Neuron (in vitro differentiated cells): Measurements from ENCODE around the gene RASGRF1.

ENCODE experiments used
- H2AFZ ChIP-seq: one replicate; pipeline ENCODE4 v1.6.1; 2013; ENCODE audit warnings: low read depth, mild to moderate bottlenecking, inconsistent platforms, low read length, moderate library complexity
- H3K27me3 ChIP-seq: one replicate; pipeline ENCODE4 v1.6.1; 2013; ENCODE audit warnings: low read length; ENCODE audit not compliant: insufficient read depth
- H3K36me3 ChIP-seq: one replicate; pipeline ENCODE4 v1.6.1; 2013; ENCODE audit warnings: low read length; ENCODE audit not compliant: insufficient read depth
- H3K4me1 ChIP-seq: one replicate; pipeline ENCODE4 v1.6.1; 2013; ENCODE audit warnings: low read length; ENCODE audit not compliant: insufficient read depth
- H3K4me3 ChIP-seq: 2 replicates; pipeline ENCODE4 v1.5.1; 2013; ENCODE audit warnings: mild to moderate bottlenecking, low read length, moderate library complexity
- H3K9me3 ChIP-seq: one replicate; pipeline ENCODE4 v1.6.1; 2013; ENCODE audit warnings: low read length

The RASGRF1 gene

GRCh38 chr15:78976691-78977090, 113.9 kb downstream of the RASGRF1 start:
- Histone ChIP-seq H3K36me3 (no peaks in the 10 kb centered on the region), H3K9me3 (no peaks in the 10 kb centered on the region)

DNA sequence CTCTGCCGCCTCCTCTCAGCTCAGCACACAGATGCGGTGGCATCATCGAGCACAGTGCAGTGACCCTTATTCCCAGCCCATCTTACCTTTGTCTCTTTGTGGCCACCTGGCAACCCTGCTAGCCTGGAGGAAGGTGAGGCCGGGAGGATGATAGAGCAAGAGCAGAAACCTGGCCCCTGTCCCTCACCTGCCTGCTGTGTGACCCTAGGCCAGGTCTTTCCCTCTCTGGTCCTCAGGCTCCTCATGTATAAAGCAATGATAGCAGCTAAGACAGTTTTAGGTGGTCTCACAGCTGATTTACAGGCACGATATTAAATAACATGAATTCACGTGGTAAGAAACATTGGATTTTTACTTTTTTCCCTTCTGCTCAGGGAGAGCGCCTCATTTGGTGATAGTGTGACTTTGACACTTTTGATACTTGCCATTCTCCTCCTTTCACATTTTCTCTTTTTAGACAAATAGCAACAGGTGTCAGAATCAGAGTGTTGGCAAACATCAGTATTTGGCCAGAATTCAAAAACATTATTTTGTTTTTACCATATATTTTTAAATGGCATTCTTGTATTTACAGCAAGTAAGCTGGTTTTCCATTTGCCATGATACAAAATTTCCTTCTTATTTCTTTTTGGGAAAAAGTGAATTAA, 116.2 kb downstream of the RASGRF1 start:
- Histone ChIP-seq H3K4me3 (no peak overlapping the region), H2AFZ (no peak overlapping the region), H3K4me1 (peaks cover 3% of the 10 kb centered on the region)

More at GRCh38 chr15:78976691-78977090, 113.9 kb downstream of the RASGRF1 start:
- no peaks in the 10 kb centered on the region for H3K27me3 ChIP-seq
- peaks cover 3% of the 10 kb centered on the region for H3K4me1 ChIP-seq
- no peak overlapping the region for H2AFZ ChIP-seq
- no peak overlapping the region for H3K4me3 ChIP-seq

GRCh38 chr15:78969687-78970349, 120.8 kb downstream of the RASGRF1 start:
- no peaks in the 10 kb centered on the region for H3K9me3 ChIP-seq
- H3K4me1 ChIP-seq, result no peaks in the 10 kb centered on the region
- H3K4me3 ChIP-seq, result no peak overlapping the region
- peaks cover 3% of the 10 kb centered on the region for H3K27me3 ChIP-seq
- no peak overlapping the region for H2AFZ ChIP-seq
- no peaks in the 10 kb centered on the region for H3K36me3 ChIP-seq

More for the DNA sequence above, 116.2 kb downstream of the RASGRF1 start:
- Histone ChIP-seq H3K9me3 (no peaks in the 10 kb centered on the region), H3K36me3 (no peaks in the 10 kb centered on the region), H3K27me3 (peaks cover 3% of the 10 kb centered on the region)

GRCh38 chr15:78968539-78969271, 121.9 kb downstream of the RASGRF1 start:
- H3K4me1 ChIP-seq, result no peaks in the 10 kb centered on the region
- no peaks in the 10 kb centered on the region for H3K36me3 ChIP-seq
- no peaks in the 10 kb centered on the region for H3K9me3 ChIP-seq
- H2AFZ ChIP-seq, result no peak overlapping the region
- peaks cover 3% of the 10 kb centered on the region for H3K27me3 ChIP-seq
- no peak overlapping the region for H3K4me3 ChIP-seq

GRCh38 chr15:78968114-78968513, 122.5 kb downstream of the RASGRF1 start:
- Histone ChIP-seq H3K27me3 (peaks cover 3% of the 10 kb centered on the region), H3K9me3 (no peaks in the 10 kb centered on the region), H3K4me1 (no peaks in the 10 kb centered on the region), H3K4me3 (no peak overlapping the region), H3K36me3 (no peaks in the 10 kb centered on the region), H2AFZ (no peak overlapping the region)

DNA sequence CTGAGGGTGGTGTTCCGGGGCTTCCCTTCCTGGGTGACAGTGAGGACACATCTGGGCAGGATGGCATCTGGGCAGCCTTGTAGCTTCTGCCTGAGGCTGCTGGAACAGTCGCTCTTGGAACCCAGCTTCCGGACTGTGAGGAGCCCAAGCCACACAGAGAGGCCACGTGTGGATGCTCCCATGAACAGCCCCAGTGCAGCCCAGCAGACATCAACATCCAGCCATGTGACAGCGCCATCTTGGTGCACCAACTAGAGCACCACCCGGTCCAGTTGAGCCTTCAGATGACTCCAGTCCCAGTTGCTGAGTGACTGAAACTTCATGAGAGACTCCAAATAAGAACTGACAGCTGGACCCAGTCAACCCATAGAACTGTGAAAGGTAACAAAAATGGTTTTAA, 130.3 kb downstream of the RASGRF1 start:
- H3K9me3 ChIP-seq, result no peaks in the 10 kb centered on the region
- H2AFZ ChIP-seq, result no peak overlapping the region
- H3K27me3 ChIP-seq, result peaks cover 4% of the 10 kb centered on the region
- no peak overlapping the region for H3K4me3 ChIP-seq
- H3K36me3 ChIP-seq, result no peaks in the 10 kb centered on the region
- H3K4me1 ChIP-seq, result no peaks in the 10 kb centered on the region

- Histone ChIP-seq H3K36me3 (no peaks in the 10 kb centered on the region), H3K4me1 (no peaks in the 10 kb centered on the region), H3K4me3 (no peak overlapping the region), H3K27me3 (peaks cover 6% of the 10 kb centered on the region), H3K9me3 (no peaks in the 10 kb centered on the region), H2AFZ (no peak overlapping the region)
Observed at GRCh38 chr15:78959360-78959759, 131.2 kb downstream of the RASGRF1 start.

DNA sequence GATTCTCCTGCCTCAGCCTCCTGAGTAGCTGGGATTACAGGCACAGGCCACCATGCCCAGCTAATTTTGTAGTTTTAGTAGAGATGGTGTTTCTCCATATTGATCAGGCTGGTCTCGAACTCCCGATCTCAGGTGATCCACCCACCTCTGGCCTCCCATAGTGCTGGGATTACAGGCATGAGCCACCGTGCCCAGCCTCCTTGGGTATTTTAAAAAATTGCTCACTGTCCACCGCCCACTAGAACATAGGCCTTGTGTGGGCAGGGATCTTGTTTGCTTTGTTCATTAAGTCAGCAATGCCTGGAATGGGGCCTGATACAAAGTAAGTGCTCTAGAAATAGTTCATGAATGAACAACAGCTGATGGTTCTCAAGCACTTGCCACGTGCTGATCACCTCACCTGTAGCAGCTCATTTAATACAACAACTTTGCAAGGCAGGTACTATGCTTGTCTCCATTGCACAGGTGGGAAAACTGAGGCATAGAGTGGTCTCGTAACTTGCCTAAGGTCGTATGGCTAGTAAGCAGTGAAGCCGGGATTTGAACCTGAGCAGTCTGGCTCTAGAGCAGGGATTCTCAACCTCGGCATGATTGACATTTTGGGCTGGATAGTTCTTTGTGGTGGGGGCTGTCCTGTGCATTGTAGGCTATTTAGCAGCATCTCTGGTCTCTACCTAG, 133.0 kb downstream of the RASGRF1 start:
- no peak overlapping the region for H3K4me3 ChIP-seq
- H3K9me3 ChIP-seq, result no peaks in the 10 kb centered on the region
- no peak overlapping the region for H2AFZ ChIP-seq
- no peaks in the 10 kb centered on the region for H3K36me3 ChIP-seq
- no peaks in the 10 kb centered on the region for H3K4me1 ChIP-seq
- H3K27me3 ChIP-seq, result peaks cover 7% of the 10 kb centered on the region

DNA sequence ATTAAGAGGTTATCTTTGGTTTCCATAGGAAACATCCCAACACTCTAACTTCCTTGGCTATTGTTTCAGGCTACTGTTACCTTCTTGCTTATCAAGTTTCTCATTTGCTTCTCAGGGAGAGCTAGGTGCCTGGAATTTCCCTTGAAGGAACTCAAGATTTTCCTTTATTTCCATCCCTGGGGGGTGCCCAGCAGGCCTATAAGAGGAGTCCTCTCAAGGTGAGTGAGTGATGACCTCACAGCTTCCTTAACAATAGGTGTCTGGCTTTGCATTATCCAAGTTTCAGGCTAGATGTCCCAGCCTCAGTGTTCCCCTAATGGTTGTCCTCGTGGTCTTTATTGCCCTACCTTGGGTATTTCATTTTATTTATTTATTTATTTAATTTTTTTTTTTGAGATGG, 133.6 kb downstream of the RASGRF1 start:
- H3K36me3 ChIP-seq, result no peaks in the 10 kb centered on the region
- no peaks in the 10 kb centered on the region for H3K4me1 ChIP-seq
- H3K9me3 ChIP-seq, result no peaks in the 10 kb centered on the region
- no peak overlapping the region for H3K4me3 ChIP-seq
- H2AFZ ChIP-seq, result no peak overlapping the region
- peaks cover 7% of the 10 kb centered on the region for H3K27me3 ChIP-seq

- no peaks in the 10 kb centered on the region for H3K36me3 ChIP-seq
- H3K4me3 ChIP-seq, result no peak overlapping the region
- H3K27me3 ChIP-seq, result peaks cover 3% of the 10 kb centered on the region
- H2AFZ ChIP-seq, result no peak overlapping the region
- no peaks in the 10 kb centered on the region for H3K9me3 ChIP-seq
- no peaks in the 10 kb centered on the region for H3K4me1 ChIP-seq
Observed at GRCh38 chr15:78955355-78955754, 135.2 kb downstream of the RASGRF1 start.

- H3K36me3 ChIP-seq, result no peaks in the 10 kb centered on the region
- H3K27me3 ChIP-seq, result peaks cover 5% of the 10 kb centered on the region
- H2AFZ ChIP-seq, result no peak overlapping the region
- no peaks in the 10 kb centered on the region for H3K9me3 ChIP-seq
- H3K4me1 ChIP-seq, result no peaks in the 10 kb centered on the region
- no peak overlapping the region for H3K4me3 ChIP-seq
Observed at GRCh38 chr15:78951841-78952238, 138.7 kb downstream of the RASGRF1 start.

DNA sequence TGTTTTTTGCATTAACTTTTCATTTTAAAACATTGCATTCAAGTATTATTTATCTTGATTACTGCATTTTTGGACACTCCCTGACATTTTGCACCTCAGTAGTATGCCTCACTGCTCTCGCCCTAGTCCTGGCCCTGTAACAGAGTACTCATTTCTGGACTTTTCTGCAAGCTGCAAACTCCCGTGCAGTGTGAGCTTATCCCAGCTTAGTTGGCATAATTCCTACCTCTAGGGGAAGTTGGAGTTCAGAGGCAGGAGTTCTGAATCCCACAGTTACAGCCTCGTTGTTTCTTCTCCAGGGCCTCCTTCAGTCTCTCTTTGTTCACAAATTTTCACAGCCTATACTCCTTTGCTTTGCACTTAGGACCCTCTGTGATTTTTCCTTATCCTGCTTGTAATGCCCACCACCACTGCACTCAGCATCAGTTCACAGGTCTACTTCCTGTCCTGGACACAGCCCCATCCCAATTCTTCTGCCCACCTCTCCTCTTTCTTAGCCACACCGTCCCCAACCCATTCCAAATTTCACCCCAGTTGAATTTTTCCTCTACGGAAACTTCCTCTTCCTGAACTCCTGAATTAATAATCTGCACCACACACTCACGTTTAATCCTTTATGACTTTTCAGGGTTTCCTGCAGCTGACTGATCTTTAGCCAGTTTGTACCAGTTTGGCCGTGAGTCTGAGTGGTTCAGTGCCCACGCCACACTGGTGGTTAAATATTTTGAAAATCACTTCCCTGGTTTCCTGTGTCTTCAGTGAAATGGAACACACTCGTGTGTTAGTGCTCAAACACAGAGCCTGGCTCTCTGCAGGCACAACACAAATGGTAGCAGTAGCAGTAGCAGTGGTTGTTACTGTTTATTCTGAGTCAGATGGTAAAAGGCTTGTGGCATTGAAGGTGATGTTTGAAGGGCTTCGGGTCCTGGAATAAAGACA, 139.4 kb downstream of the RASGRF1 start:
- H3K4me1 ChIP-seq, result no peaks in the 10 kb centered on the region
- H3K4me3 ChIP-seq, result no peak overlapping the region
- H3K36me3 ChIP-seq, result no peaks in the 10 kb centered on the region
- no peaks in the 10 kb centered on the region for H3K9me3 ChIP-seq
- H2AFZ ChIP-seq, result no peak overlapping the region
- H3K27me3 ChIP-seq, result peaks cover 9% of the 10 kb centered on the region
